Transverse colon (tissue), 4 donors: ENCODE data around the gene CCDC91.

Source experiments
- CTCF ChIP-seq, 5 experiments: fragments of 200-600 bp in 3 of 5; fragments of 450-650 bp in 2 of 5; sonication (generic) in 3 of 5; IDR thresholded peaks; 1 replicate in 2 of 5; 2 replicates in 3 of 5; pipeline ENCODE4 v1.5.1; 2016 to 2017; ENCODE audit warnings: antibody characterized with exemption in 5 of 5, inconsistent platforms in 3 of 5, mild to moderate bottlenecking in 2 of 5, moderate library complexity in 1 of 5
- POLR2AphosphoS5 ChIP-seq, 3 donors: sonication (generic); formaldehyde crosslinking; IDR thresholded peaks; one replicate each; pipeline ENCODE4 v1.6.1; 2016; ENCODE audit warnings: antibody characterized with exemption in 3 of 3

- TF ChIP-seq CTCF (IDR thresholded peaks at IDR 0.05) (no peak), POLR2AphosphoS5 (IDR thresholded peaks at IDR 0.05) (no peak)
Observed at GRCh38 chr12:28563286-28563685, 373.0 kb downstream of the CCDC91 start.
